Activated T-cell treated with anti-CD3 and anti-CD28 coated beads, Interleukin-2, amount 50 U/mL, for 1 hour (primary cell): ENCODE measurements around the gene KLHL6.
A peak's percentile ranks its signal among the peaks of the same experiment; 100 is the strongest.
"Not testable (repeated sequence)": the region's sequence is repeated elsewhere in the genome, so short reads cannot be mapped to it uniquely, and the experiment has no call there.

Experiments used
- DNase-seq: peaks from one replicate; pipeline ENCODE4 v3.0.0-alpha.2; 2020

Gene KLHL6, protein sequence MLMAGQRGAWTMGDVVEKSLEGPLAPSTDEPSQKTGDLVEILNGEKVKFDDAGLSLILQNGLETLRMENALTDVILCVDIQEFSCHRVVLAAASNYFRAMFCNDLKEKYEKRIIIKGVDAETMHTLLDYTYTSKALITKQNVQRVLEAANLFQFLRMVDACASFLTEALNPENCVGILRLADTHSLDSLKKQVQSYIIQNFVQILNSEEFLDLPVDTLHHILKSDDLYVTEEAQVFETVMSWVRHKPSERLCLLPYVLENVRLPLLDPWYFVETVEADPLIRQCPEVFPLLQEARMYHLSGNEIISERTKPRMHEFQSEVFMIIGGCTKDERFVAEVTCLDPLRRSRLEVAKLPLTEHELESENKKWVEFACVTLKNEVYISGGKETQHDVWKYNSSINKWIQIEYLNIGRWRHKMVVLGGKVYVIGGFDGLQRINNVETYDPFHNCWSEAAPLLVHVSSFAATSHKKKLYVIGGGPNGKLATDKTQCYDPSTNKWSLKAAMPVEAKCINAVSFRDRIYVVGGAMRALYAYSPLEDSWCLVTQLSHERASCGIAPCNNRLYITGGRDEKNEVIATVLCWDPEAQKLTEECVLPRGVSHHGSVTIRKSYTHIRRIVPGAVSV

DNA sequence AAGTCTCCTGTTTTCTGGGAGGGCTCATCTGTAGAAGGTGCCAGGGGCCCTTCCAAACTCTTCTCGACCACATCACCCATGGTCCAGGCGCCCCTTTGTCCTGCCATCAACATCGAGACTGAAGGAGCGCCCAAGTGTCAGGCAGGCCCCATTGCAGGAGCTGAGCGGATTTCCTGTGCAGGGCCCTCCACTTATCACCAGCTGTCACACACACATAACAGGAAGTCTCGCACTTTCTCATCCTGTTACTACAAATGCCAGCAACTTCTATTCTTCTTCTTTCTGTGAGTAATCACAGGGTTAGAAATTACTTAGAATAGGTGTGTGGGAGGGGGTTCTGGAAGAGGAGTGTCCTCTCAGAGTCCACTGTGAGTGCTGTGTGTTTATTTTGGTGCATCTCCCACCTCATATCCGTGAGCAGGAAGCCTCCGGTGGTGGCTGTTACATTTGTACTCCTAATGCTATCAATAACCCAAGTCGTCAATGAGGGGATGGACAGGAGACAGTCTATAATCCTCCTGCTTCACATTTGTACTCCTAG, at the start of gene KLHL6:
Gene KLHL6, minus strand, starts transcription at position 166 of the 541 bp plus-strand sequence. Its CDS starts 53 bp downstream, at position 113.
- peak; percentile 72 for DNase-seq

DNA sequence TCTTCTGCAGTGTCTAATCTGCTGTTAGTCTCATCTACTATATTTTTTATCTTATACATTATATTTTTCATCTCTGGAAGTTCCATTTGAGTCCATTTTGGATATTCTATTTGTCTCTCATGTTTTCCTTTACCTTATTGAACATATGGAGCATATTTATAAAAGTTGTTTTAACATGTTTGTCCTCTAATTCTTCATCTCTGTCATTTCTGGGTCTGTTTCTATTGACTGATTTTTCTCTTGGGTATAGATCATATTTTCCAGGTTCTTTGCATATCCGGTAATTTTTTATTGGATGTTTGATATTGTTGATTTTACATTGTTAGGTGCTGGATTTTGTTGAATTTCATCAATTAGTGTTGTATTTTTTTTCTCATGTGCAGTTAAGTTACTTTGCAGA, 42.5 kb upstream of the KLHL6 start:
- no peak for DNase-seq

DNA sequence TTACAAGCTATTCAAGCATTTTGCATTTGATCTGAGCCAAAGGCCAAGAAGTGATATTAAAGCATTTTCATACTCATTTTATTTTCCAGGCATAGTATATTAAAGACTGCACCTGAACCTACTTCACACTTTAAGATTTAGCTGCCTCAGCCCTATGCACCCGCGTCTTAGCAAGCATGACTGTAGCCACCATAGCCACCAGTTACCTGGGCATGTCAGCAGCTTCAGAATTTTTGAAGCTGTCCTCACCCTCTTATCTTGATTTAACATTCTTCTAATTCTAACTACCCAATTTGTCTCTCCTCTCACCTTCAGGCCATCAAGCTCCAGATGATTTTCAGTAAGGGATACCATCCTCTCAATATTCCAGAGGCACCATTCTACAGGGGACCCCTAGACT, 39.1 kb upstream of the KLHL6 start:
- DNase-seq = no peak

DNA sequence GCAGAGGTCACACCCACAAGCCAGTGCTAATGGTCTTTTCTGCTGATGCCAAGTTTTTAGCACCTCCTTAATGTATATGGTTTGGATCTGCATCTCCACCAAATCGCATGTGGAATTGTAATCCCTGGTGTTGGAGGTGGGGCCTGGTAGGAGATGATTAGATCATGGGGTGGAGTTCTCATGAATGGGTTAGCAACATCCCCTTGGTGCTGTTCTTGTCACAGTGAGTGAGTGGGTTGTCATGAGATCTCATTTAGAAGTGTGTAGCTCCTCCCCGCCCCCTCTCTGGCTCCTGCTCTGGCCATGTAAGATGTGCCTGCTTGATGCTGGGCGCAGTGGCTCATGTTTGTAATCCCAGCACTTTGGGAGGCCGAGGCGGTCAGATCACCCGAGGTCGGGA, 37.3 kb upstream of the KLHL6 start:
- DNase-seq = no peak

DNA sequence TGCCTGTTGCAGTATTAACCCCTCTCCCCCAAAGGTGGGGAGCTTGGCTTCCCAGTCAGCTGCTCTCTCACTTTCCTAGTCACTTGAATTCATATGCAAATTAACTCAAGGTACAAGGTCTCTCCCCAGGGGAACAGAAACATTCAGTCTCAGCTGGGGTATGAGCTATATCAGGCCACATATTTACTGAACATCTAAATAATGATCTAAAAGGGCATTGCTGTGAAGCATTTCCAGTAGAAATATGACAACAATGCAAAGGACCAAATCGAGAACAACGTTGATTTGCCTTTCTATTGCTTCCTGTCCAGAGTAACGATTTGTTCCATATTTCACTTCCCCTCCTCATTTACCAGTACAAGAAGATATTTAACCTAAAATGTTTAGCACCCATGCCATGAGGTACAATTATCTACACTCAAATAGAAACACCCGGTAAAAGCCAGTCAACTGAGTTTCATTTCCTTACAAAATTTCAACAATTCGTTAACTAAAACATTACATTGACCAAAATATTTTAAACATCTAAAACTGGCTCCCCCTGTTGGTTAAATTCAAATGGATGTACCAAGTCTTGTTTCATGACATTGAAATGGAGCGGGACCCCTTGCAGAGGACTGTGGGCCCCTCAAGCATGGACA, 36.5 kb upstream of the KLHL6 start:
- no peak for DNase-seq

DNA sequence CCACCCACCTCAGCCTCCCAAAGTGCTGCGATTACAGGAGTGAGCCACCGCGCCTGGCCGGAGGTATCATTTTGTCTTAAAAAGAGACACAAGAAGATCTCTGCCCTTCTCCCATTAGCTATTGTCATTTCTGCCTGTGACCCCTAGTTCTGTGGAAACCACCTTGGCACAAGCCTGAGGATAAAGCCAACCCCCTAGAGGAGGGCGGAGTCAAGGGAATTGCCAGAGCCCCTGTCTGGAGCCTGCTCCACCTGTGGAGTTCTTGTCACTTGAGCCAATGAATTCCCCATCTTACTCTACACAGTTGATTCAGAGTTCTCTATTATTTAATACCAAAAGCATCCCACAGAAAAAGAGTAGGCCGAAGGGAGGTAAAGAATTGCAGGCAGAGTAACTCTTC, 34.9 kb upstream of the KLHL6 start:
- DNase-seq = no peak

DNA sequence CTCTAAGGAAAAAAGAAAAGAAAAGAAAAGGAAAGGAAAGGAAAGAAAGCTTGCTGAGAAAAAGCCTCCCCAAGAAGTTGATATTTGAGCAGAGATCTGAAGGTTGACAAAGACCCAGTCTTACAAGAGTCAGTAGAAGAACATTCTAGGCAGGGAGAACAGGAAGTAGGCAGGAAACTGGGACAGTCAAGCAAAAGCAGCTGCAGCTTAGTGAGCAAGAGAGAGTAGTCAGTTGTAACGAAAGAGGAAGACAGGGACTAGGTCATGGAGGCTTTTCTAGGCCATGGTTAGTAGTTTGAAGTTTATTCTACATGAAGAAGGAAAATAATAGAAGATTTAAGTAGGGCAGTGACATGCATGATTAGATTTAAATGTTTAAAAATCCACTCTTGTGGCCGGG, 31.8 kb upstream of the KLHL6 start:
- DNase-seq = no peak

DNA sequence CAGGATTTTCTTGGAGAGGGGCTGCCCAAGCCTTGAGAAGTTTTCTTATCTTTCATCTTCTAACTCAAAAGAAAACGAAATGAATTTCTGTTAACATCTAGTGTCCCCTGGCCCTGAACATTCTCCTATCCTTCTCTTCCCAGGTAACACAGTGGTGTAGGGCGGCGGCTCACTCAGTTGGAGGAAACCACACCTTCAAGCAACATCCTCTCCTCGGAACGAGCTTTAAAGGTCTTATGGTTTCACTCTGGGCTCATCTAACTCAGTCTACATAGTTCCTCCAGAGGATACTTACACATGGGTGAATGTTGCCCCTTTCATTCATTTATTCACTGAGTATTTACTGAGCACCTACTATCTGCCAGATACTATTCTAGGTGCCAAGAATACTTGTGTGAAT, 31.0 kb upstream of the KLHL6 start:
- DNase-seq = peak; percentile 23

DNA sequence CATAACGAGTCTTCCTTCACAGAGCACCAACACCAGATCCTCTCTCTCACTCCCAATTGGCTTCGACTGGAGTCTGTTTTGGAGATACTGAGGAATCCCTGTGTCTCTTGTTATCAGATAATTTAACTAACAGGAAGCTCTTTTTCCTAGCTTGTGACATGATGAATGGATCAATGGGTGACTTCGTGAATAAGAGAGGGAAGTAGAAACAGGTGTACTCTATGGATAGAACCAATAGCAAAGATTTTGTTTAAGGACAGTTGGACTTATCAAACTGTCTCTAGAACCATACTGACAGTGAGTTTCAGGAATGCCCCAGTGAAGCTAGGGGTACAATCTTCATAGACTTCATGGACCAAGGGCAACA, 29.4 kb upstream of the KLHL6 start:
- DNase-seq = no peak

DNA sequence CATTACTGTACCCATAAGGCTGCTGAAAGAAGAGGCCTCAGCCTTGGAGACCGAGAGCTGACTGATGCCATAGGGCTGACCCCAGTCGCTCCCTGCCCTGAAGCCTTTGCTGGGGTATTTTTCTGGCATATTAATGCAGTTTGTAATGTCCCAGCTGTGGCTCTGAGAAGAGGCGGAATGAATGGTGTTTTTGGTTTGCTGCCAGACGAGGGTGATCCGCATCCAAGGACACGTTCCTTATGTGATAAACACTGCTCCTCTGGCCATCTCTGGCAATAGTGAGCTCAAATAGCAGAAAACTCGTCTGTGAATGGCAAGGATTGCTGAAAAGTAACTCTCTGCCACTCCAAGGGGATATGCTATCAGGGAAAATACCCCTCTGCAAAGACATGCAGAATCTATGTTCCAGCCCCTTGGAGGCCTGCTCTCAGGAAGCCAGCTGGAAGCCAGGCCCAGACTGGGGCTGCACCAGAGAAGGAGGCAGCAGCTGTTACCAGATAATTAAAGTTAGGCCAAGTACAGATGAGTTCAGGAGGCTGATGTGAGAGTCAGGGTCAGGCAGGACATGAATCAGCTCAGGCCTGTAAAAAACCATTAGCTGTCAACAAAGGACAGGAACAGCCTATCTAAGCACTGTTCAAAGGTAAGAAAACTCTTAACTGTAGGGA, 28.9 kb upstream of the KLHL6 start:
- no peak for DNase-seq

DNA sequence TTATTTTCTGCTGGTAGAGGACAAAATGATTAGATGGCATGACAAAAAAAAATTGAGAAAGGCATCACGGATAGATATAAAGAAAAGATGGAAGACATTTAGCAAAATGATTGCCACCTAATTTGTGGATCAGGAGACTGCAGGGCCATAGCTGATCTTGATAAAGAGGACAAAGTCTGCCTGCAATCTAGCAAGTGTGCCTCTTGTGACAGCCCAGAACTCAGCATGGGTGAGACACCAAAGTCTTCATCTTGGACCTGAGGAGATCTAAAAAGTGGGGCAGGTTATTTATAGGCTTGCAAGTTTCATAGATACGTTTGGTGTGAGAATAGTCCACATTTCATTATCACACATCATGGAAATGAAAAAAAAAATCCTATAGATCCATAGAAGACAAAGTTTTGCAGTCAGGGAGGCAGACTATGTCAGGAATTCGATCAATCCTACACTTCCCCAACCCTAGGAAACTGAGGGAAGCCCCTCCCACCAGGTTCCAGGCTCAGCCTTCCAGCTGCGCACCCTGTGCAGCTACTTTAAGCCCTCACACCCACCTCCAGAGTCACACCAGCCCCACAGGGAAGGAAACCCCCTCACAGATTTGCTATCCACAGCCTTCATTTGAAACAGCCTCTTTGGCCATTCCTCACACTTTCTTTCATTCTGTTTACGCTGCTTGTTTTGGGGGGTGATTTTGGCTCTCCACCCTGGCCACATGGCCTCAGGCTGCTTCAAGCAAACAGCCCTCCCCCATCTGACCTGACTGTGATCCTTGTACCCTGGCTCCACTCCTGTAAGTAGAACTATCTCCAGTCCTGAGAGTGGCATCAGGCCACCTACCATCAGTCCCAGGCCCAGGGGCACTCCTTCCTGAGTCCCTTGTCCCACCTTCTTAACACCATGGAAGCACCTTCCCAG, 28.1 kb upstream of the KLHL6 start:
- no peak for DNase-seq

DNA sequence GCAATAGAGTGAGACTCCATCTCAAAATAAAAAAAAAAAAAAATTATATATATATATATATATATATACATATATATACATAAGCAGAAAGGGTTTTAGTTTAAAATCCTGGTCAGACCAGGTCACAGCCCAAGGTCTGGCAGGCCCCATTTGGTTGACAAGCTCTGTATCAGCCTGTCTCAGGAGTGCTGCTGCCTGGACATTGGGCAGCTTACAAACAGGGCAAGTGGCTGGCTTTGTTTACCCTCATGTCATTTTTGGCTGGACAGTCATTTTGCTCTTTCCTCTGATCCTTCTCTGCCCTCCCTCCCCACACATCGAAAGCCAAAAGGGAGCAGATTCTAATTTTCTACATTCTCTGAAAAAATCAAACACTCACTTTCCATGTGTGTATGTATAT, 26.7 kb upstream of the KLHL6 start:
- no peak for DNase-seq

DNA sequence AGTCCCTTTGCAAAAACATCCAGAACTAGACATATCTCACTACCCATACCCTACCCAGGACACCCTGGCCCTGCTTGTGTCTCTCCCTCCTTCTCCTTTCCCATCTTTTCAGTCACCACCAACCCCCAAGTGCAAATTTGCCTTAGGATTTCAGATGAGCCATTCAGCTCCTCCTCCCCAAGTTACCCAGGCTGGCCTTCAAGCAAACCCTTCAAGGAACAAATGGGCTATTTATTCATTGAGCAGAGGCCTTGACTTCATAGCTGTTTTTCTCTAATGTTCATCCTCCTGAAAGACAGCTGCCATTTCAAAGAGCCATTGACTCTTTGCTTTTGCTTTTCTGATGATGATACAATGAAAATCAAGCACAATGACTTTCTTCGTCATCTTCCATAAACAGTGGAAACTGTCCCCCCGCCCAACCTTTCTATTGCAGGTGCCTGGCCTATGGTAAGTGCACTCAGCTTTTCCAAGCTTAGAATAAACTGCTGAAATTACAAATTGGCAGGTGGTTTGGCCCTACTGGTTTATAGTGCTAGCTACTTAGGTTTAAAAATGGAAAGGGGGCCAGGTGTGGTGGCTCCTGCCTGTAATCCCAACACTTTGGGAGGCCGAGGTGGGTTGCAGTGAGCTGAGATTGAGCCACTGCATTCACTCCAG, 26.1 kb upstream of the KLHL6 start:
- no peak for DNase-seq

DNA sequence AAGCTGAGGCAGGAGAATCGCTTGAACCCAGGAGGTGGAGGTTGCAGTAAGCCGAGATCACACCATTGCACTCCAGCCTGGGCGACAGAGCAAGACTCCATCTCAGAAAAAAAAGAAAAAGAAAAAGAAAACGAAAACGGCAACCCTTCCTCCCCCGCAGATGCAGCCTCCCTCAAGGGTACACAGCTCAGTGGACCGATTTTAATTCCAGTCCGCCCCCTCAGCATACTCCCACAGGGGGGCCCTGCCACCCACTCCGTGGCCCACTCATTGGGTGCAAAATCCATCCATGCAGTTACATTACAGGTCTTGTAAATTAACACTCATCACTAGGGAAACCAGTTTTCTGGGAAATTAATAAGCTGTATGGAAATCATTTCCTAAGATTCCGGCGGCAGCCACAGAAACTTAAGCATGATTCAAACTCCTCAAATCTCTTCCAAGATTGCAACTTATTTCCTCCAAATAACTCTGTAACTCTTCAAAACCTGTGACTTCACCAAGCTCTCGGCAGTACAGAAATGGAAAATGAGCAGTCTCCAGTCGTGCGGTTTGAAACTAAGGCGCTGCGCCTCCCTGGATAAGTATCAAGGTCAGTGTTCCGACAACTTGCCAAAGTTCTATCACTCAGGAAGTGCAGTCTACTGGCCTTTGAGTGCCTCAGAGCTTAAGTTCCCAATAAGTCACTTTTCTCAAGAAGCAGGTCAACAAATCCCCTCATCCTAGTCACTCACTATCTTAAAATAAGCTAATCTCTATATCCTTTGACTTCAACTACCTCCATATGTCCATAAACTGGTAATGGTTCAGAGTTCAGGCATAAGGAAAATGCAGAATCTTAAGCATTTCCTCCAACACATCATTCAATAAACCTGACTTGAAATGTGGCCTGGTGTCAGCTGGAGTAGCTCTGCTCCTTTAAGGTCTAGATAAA, 24.7 kb upstream of the KLHL6 start:
- DNase-seq = no peak

DNA sequence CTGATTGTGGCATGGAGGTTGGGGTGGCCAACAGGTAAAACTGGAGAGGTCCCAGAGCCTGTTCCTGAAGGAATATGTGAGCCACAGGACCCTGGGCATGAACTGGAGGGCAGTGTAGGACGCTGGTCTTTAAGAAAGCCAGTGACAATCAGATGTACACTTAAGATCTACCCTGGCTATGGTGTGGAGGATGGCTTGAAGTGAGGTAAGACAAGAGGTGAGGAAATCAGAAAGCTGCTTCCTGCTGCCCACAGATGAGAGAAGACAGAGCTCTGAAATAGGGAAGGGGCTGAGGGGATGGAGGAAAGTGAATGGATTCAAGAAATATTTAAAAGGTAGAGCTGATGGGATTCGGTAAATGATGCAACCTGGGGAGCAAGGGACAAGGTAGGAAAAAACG, 22.7 kb upstream of the KLHL6 start:
- no peak for DNase-seq

DNA sequence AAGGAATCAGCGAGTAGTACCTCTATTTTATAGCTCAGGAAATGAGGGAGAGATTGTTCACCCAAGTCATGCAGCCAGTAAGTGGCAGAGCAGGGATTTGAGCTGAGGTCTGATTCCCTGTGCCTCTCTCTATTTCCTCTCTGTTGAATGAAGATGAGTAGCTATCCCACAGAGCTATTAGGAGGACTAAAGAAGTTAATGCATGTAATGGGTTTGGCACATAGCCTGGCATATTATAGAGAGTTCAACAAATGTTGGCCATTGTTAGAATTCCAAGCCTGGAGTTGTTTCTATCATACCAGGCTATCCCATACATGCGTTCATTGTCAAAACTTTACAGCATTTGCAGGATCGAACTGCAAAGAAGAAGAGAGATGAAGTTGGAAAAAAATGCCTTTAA, 21.8 kb upstream of the KLHL6 start:
- DNase-seq = no peak

DNA sequence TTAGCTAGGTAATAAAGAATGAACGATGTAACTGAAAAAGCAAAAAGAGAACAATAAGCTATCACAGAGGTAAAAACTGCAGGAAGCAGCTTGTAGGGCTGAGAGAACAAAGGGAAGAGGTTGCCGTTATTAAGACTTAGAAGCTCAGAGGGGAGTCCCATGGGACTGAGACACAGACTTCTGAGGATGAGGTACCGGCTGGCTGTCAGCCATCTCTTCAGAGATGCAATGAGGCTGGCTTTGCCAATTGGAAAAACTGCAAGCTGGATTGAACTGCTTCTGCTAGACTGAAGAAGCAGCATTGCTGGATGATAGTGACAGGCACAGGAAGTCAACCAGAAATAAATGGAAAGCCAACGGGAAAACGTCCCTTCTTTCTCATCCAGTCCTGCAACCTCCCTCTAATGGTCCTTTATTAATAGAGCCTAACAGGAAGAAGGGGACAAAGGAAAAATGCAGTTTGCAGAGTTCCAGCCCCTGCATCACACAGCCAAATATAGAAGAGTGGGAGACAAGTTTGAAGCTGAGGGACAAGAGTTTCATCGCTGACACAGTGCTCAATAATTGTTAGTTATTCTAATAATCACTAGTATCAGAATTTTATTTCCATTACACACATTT, 21.1 kb upstream of the KLHL6 start:
- DNase-seq = no peak

DNA sequence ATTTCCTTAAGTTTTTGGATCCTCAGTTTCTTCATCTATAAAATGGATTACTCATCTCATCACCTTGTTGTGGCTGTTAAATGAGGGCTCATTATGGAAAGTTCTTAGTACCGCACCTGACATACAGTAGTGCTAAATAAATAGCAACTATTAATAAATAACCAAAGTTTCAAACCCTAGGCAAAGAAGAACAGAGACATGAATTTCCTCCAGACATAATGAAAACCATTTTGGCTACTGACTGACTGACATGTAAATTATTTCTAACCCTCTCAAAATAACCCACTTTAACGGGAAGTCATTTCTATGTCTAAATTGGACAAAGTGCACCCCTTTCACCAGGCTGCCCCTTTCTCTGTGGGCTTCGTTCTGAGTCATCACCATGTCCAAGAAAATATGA, 17.4 kb upstream of the KLHL6 start:
- no peak for DNase-seq

DNA sequence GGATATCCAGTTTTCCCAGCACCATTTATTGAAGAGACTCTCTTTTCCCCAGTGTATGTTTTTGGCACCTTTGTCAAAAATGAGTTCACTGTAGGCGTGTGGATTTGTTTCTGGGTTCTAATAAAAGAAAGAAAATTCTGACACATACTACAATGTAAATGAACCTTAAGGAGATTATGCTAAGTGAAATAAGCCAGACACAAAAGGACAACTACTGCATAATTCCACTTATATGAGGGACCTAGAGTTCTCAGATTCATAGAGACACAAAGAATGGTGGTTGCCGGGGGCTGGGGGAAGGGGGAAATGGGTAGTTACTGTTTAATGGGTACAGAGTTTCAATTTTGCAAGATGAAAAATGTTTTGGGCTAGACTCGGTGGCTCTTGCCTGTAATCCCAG, 14.7 kb upstream of the KLHL6 start:
- not testable (repeated sequence) for DNase-seq

DNA sequence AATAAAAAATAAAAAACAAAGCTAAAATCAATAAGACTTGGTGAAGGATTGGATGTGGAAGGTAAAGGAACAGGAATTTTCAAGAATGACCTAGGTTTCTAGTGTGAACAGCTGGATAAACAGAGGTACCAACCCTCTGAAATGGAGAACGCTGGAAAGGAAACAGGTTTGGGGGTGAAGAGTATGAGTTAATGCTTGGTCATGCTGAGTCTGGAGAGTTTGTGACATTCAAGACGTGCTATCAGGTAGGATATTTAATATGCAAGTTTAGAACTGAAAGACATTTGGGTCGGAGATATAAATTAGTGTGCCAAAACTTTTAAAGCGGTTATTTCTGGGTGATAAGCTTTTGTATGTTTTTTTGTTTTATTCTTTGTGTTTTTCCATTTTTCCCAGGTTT, 11.4 kb upstream of the KLHL6 start:
- DNase-seq = no peak
